OCI-LY1 (cell line): Measurements from ENCODE around the gene GAS1.

Experiments
- EZH2 ChIP-seq: fragments of 200-600 bp; sonication (generic), shearing (Covaris generic); IDR thresholded peaks from 2 replicates; pipeline ENCODE4 v1.8.0; 2017; ENCODE audit warnings: borderline replicate concordance, mixed run types, mild to moderate bottlenecking, antibody characterized with exemption, low read length, moderate library complexity, mixed read lengths
- TF ChIP-seq, protein P1 (sequence below): fragments of 200-600 bp; sonication (generic), shearing (Covaris generic); IDR thresholded peaks from 2 replicates; pipeline ENCODE4 v1.5.1; 2017; ENCODE audit warnings: mild to moderate bottlenecking, antibody characterized with exemption, low read length, moderate library complexity, mixed read lengths

DNA sequence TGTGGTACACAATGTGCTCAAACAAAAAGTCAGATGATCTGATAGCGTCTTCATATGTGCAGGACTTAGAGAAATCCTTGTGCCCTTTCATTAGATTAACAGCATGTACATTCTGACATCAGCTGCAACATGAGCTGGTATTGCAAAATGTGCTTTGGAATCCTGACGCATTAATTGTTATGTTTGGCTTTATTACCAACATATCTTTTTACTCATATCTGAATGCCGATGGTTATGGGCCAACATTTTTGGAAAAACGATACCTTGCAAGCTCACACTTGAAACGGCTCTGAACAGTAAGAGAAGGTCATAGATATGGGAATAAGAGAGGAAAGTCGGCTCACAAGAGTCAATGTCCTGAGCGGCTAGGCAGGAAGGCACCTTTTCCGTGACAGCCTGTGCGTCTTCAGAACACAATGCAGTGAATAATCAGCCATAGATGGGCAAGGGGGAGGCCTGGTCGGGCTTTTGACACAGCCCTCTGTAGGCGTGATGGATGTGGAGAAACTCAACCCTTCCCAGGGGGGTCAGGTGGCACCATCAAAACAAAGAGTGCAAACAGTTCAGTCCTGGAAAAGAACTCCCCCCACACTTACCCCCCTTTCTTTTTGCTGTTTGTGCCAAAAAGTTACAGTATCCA lies 36.4 kb upstream of the GAS1 start:
- TF ChIP-seq, protein P1, sequence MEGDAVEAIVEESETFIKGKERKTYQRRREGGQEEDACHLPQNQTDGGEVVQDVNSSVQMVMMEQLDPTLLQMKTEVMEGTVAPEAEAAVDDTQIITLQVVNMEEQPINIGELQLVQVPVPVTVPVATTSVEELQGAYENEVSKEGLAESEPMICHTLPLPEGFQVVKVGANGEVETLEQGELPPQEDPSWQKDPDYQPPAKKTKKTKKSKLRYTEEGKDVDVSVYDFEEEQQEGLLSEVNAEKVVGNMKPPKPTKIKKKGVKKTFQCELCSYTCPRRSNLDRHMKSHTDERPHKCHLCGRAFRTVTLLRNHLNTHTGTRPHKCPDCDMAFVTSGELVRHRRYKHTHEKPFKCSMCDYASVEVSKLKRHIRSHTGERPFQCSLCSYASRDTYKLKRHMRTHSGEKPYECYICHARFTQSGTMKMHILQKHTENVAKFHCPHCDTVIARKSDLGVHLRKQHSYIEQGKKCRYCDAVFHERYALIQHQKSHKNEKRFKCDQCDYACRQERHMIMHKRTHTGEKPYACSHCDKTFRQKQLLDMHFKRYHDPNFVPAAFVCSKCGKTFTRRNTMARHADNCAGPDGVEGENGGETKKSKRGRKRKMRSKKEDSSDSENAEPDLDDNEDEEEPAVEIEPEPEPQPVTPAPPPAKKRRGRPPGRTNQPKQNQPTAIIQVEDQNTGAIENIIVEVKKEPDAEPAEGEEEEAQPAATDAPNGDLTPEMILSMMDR = no peak
- TF ChIP-seq EZH2 = no peak
